ENCODE results near the gene EMP3. TPM values are rescaled to one million over a fixed set of nuclear protein-coding genes. Genes with fewer than 3 reads are reported as not detected.

Gene EMP3
- total and polyA plus RNA-seq, 12 donors = 20.6 to 409 (median 103) TPM

DNA sequence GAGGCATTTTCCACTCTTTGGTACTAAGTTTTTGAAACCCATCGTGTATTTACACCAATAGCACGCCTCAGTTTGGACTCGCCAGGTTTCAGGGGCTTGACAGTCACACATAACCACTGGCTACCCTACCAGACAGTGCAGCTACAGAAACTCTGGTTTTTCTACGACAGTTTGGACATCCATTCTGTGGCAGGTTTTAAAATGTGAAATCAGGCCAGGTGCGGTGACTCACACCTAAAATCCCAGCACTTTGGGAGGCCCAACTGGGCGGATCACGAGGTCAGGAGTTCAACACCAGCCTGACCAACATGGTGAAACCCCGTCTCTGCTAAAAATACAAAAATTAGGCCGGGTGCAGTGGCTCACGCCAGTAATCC is 52.8 kb downstream of the EMP3 start:
- no peak overlapping the region for H3K4me3 ChIP-seq
- intact Hi-C loops (cut with DNase I) = no loop called here
- WGBS, 4 donors = 89 to 93% (median 90%) methylated on average over 8 to 10 of the region's 10 CpGs
- DNase-seq = no peak
- H3K27ac ChIP-seq = no peak overlapping the region
- H3K27me3 ChIP-seq = no peaks in the 10 kb centered on the region
- H3K9me3 ChIP-seq (replicated peaks in 1 of 3) = no peaks in the 10 kb centered on the region
- H3K4me1 ChIP-seq (replicated peaks in 1 of 2) = no peaks in the 10 kb centered on the region
- peaks cover 0 to 20% of the 10 kb centered on the region in 2 donors for H3K36me3 ChIP-seq (replicated peaks in 1 of 2)
- TF ChIP-seq, protein P1, sequence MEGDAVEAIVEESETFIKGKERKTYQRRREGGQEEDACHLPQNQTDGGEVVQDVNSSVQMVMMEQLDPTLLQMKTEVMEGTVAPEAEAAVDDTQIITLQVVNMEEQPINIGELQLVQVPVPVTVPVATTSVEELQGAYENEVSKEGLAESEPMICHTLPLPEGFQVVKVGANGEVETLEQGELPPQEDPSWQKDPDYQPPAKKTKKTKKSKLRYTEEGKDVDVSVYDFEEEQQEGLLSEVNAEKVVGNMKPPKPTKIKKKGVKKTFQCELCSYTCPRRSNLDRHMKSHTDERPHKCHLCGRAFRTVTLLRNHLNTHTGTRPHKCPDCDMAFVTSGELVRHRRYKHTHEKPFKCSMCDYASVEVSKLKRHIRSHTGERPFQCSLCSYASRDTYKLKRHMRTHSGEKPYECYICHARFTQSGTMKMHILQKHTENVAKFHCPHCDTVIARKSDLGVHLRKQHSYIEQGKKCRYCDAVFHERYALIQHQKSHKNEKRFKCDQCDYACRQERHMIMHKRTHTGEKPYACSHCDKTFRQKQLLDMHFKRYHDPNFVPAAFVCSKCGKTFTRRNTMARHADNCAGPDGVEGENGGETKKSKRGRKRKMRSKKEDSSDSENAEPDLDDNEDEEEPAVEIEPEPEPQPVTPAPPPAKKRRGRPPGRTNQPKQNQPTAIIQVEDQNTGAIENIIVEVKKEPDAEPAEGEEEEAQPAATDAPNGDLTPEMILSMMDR (IDR thresholded peaks at IDR 0.05) = no peak
- TF ChIP-seq POLR2A (IDR thresholded peaks at IDR 0.05) = no peak

DNA sequence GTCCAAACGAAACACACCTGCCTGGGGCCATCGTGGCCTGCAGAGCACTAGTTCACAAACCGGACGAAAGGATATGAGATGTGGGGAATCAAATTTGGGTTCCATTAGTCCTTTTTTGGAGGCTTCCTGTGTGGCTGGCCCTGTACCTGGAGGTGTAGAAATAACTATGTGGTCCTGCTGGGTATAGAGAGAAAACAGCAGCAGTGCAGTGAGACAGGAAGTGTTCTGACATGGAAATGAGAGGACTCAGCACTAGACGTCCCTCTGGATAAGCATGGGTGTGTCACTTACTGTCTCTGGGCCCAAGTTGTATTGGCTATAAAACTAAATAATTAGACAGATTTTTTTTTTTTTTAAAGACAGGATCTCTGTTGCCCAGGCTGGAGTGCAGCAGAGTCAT is 53.7 kb downstream of the EMP3 start:
- Histone ChIP-seq H3K9me3 (replicated peaks in 1 of 3) (no peaks in the 10 kb centered on the region), H3K36me3 (replicated peaks in 1 of 2) (peaks cover 0 to 29% of the 10 kb centered on the region in 2 donors), H3K27ac (no peak overlapping the region), H3K4me3 (no peak overlapping the region), H3K4me1 (replicated peaks in 1 of 2) (no peaks in the 10 kb centered on the region), H3K27me3 (no peaks in the 10 kb centered on the region)
- WGBS, 4 donors = 73 to 83% (median 79%) methylated on average over 5 of the region's 5 CpGs
- TF ChIP-seq, protein P1 (IDR thresholded peaks at IDR 0.05) = no peak
- TF ChIP-seq POLR2A (IDR thresholded peaks at IDR 0.05) = no peak
- intact Hi-C loops (cut with DNase I) = no loop called here
- DNase-seq = no peak

Other genes starting within 250 kb of the EMP3 start
- 100 to 1,000 TPM in 1 of 9 donors, 10 to 100 TPM in 8; 18.6 to 122 (median 51.6) TPM for gene PLA2G4C, start 214.7 kb upstream of the EMP3 start, total RNA-seq
- 100 to 1,000 TPM in 1 of 3 donors, 10 to 100 TPM in 2; 26.7 to 123 (median 83.6) TPM for gene PLA2G4C, start 214.7 kb upstream of the EMP3 start, polyA plus RNA-seq
- 10 to 100 TPM in 7 of 9 donors, 1 to 10 TPM in 2; 7.5 to 24.2 (median 15.5) TPM for gene LIG1, start 155.2 kb upstream of the EMP3 start, total RNA-seq
- gene LIG1, start 155.2 kb upstream of the EMP3 start, polyA plus RNA-seq = 10 to 100 TPM; 10.5 to 79.6 (median 58.3) TPM
- gene ZSWIM9, start 154.9 kb upstream of the EMP3 start, total RNA-seq = 1 to 10 TPM in 7 of 9 donors, under 1 TPM in 2; 0.52 to 8.0 (median 4.2) TPM
- 1 to 10 TPM; 1.9 to 5.7 (median 2.6) TPM for gene ZSWIM9, start 154.9 kb upstream of the EMP3 start, polyA plus RNA-seq
- gene CARD8, start 69.6 kb upstream of the EMP3 start, total RNA-seq = 10 to 100 TPM; 14.1 to 45.3 (median 32.3) TPM
- gene CARD8, start 69.6 kb upstream of the EMP3 start, polyA plus RNA-seq = 10 to 100 TPM; 30.0 to 48.3 (median 33.7) TPM
- gene ZNF114, start 55.5 kb upstream of the EMP3 start, total RNA-seq = 1 to 10 TPM in 1 of 9 donors, under 1 TPM in 7, not detected in 1; 0.18 to 1.4 (median 0.59) TPM
- under 1 TPM; 0.07 to 0.16 (median 0.10) TPM for gene ZNF114, start 55.5 kb upstream of the EMP3 start, polyA plus RNA-seq
- 10 to 100 TPM in 6 of 9 donors, 1 to 10 TPM in 3; 3.3 to 26.3 (median 10.9) TPM for gene TMEM143, start 38.4 kb downstream of the EMP3 start, total RNA-seq
- 10 to 100 TPM in 2 of 3 donors, 1 to 10 TPM in 1; 9.6 to 26.5 (median 20.1) TPM for gene TMEM143, start 38.4 kb downstream of the EMP3 start, polyA plus RNA-seq
- gene SYNGR4, start 38.8 kb downstream of the EMP3 start, total RNA-seq = not detected
- under 1 TPM in 1 of 3 donors, not detected in 2; 0.13 TPM for gene SYNGR4, start 38.8 kb downstream of the EMP3 start, polyA plus RNA-seq
- gene KDELR1, start 66.0 kb downstream of the EMP3 start, total RNA-seq = 100 to 1,000 TPM in 7 of 9 donors, 10 to 100 TPM in 2; 63.4 to 201 (median 161) TPM
- gene KDELR1, start 66.0 kb downstream of the EMP3 start, polyA plus RNA-seq = 100 to 1,000 TPM; 110 to 146 (median 126) TPM
- 1 to 10 TPM in 3 of 9 donors, under 1 TPM in 6; 0.12 to 1.8 (median 0.57) TPM for gene GRIN2D, start 68.1 kb downstream of the EMP3 start, total RNA-seq
- gene GRIN2D, start 68.1 kb downstream of the EMP3 start, polyA plus RNA-seq = 1 to 10 TPM in 1 of 3 donors, under 1 TPM in 2; 0.11 to 1.0 (median 0.64) TPM
- 10 to 100 TPM in 8 of 9 donors, 1 to 10 TPM in 1; 8.5 to 48.4 (median 27.8) TPM for gene GRWD1, start 120.4 kb downstream of the EMP3 start, total RNA-seq
- 10 to 100 TPM in 1 of 3 donors, 1 to 10 TPM in 2; 6.6 to 15.7 (median 7.5) TPM for gene GRWD1, start 120.4 kb downstream of the EMP3 start, polyA plus RNA-seq
- gene KCNJ14, start 130.0 kb downstream of the EMP3 start, total RNA-seq = under 1 TPM; 0.09 to 0.83 (median 0.44) TPM
- gene KCNJ14, start 130.0 kb downstream of the EMP3 start, polyA plus RNA-seq = under 1 TPM; 0.16 to 0.56 (median 0.34) TPM
- gene CYTH2, start 143.8 kb downstream of the EMP3 start, total RNA-seq = 10 to 100 TPM; 28.5 to 93.5 (median 53.7) TPM
- gene CYTH2, start 143.8 kb downstream of the EMP3 start, polyA plus RNA-seq = 10 to 100 TPM; 26.3 to 91.7 (median 51.8) TPM
- gene LMTK3, start 186.3 kb downstream of the EMP3 start, total RNA-seq = 1 to 10 TPM in 7 of 9 donors, under 1 TPM in 2; 0.06 to 4.4 (median 2.2) TPM
- 10 to 100 TPM in 1 of 3 donors, 1 to 10 TPM in 1, under 1 TPM in 1; 0.57 to 15.1 (median 2.3) TPM for gene LMTK3, start 186.3 kb downstream of the EMP3 start, polyA plus RNA-seq
- gene SULT2B1, start 226.6 kb downstream of the EMP3 start, total RNA-seq = 1 to 10 TPM in 2 of 9 donors, under 1 TPM in 4, not detected in 3; 0.22 to 1.4 (median 0.49) TPM
- under 1 TPM; 0.24 to 0.88 (median 0.72) TPM for gene SULT2B1, start 226.6 kb downstream of the EMP3 start, polyA plus RNA-seq

Data from adrenal gland (tissue), 12 donors.